ENCODE measurements around the gene BIRC5. TPM values are rescaled to one million over a fixed set of nuclear protein-coding genes. Genes with fewer than 3 reads are reported as not detected.

Gene BIRC5
- total RNA-seq, 4 donors from 2014 or later = under 0.01 to 2.0 (median 0.13) TPM; not detected in 1

- TF ChIP-seq EP300 (IDR thresholded peaks at IDR 0.05) (no peak), POLR2AphosphoS5 (IDR thresholded peaks at IDR 0.05) (no peak), POLR2A (IDR thresholded peaks at IDR 0.05; ENCODE audit: low read depth) (no peak), CTCF (IDR thresholded peaks at IDR 0.05) (no peak)
- Histone ChIP-seq H3K4me1 (no peaks in the 10 kb centered on the region), H3K27ac (replicated peaks in 1 of 4) (no peak overlapping the region), H3K4me3 (no peak overlapping the region), H3K27me3 (no peaks in the 10 kb centered on the region), H3K9me3 (no peaks in the 10 kb centered on the region), H3K36me3 (peaks cover 8 to 75% (median 53%) of the 10 kb centered on the region in 4 donors)
- 79% methylated on average over 9 of the region's 9 CpGs for WGBS
- DNase-seq (ENCODE audit: extremely low spot score) = no peak
- intact Hi-C loops (cut with DNase I) = no loop called here
Measured at GRCh38 chr17:78197147-78197832, 16.8 kb upstream of the BIRC5 start.

- DNase-seq (ENCODE audit: extremely low spot score) = no peak
- no peaks in the 10 kb centered on the region for H3K9me3 ChIP-seq
- H3K27me3 ChIP-seq = no peaks in the 10 kb centered on the region
- 95% methylated on average over 6 of the region's 6 CpGs for WGBS
- no peak overlapping the region for H3K27ac ChIP-seq (replicated peaks in 1 of 4)
- no peak overlapping the region for H3K4me3 ChIP-seq
- no peak for TF ChIP-seq POLR2A (IDR thresholded peaks at IDR 0.05; ENCODE audit: low read depth)
- TF ChIP-seq POLR2AphosphoS5 (IDR thresholded peaks at IDR 0.05) = no peak
- TF ChIP-seq EP300 (IDR thresholded peaks at IDR 0.05) = no peak
- no peak for TF ChIP-seq CTCF (IDR thresholded peaks at IDR 0.05)
- intact Hi-C loops (cut with DNase I) = no loop called here
- H3K36me3 ChIP-seq = peaks cover 8 to 74% (median 52%) of the 10 kb centered on the region in 4 donors
- H3K4me1 ChIP-seq = no peaks in the 10 kb centered on the region
Measured at GRCh38 chr17:78200451-78200850, 13.6 kb upstream of the BIRC5 start.

GRCh38 chr17:78202666-78203065, 11.4 kb upstream of the BIRC5 start:
- H3K27me3 ChIP-seq = no peaks in the 10 kb centered on the region
- peaks cover 2 to 60% (median 35%) of the 10 kb centered on the region in 4 donors for H3K36me3 ChIP-seq
- H3K4me1 ChIP-seq = no peaks in the 10 kb centered on the region
- WGBS = 93% methylated on average over 7 of the region's 8 CpGs
- no peak overlapping the region for H3K4me3 ChIP-seq
- no peak for TF ChIP-seq POLR2A (IDR thresholded peaks at IDR 0.05; ENCODE audit: low read depth)
- no peak for TF ChIP-seq CTCF (IDR thresholded peaks at IDR 0.05)
- TF ChIP-seq EP300 (IDR thresholded peaks at IDR 0.05) = no peak
- TF ChIP-seq POLR2AphosphoS5 (IDR thresholded peaks at IDR 0.05) = no peak
- DNase-seq (ENCODE audit: extremely low spot score) = no peak
- intact Hi-C loops (cut with DNase I) = no loop called here
- H3K9me3 ChIP-seq = no peaks in the 10 kb centered on the region
- H3K27ac ChIP-seq (replicated peaks in 1 of 4) = no peak overlapping the region

- H3K27me3 ChIP-seq = no peaks in the 10 kb centered on the region
- H3K9me3 ChIP-seq = no peaks in the 10 kb centered on the region
- whole genome bisulfite sequencing = 95% methylated on average over 7 of the region's 22 CpGs
- no peak overlapping the region for H3K27ac ChIP-seq (replicated peaks in 1 of 4)
- TF ChIP-seq CTCF (IDR thresholded peaks at IDR 0.05) (no peak), POLR2AphosphoS5 (IDR thresholded peaks at IDR 0.05) (no peak), POLR2A (IDR thresholded peaks at IDR 0.05; ENCODE audit: low read depth) (no peak), EP300 (IDR thresholded peaks at IDR 0.05) (no peak)
- no peaks in the 10 kb centered on the region for H3K4me1 ChIP-seq
- H3K4me3 ChIP-seq = no peak overlapping the region
- H3K36me3 ChIP-seq = peaks cover 0 to 48% (median 30%) of the 10 kb centered on the region in 4 donors
- intact Hi-C loops (cut with DNase I) = no loop called here
- DNase-seq (ENCODE audit: extremely low spot score) = no peak
Measured at GRCh38 chr17:78204387-78205123, 9.5 kb upstream of the BIRC5 start.
